Stimulated activated CD8-positive, alpha-beta memory T cell treated with anti-CD3 and anti-CD28 coated beads, Interleukin-15, amount 100 ng/mL, for 4 hours (primary cell): ENCODE measurements around the gene XYLB.

Source experiments
- DNase-seq, 2 donors: peaks; one replicate each; pipeline ENCODE4 v3.0.0-alpha.2; 2020; ENCODE audit warnings: low read depth in 2 of 2

XYLB gene

DNA sequence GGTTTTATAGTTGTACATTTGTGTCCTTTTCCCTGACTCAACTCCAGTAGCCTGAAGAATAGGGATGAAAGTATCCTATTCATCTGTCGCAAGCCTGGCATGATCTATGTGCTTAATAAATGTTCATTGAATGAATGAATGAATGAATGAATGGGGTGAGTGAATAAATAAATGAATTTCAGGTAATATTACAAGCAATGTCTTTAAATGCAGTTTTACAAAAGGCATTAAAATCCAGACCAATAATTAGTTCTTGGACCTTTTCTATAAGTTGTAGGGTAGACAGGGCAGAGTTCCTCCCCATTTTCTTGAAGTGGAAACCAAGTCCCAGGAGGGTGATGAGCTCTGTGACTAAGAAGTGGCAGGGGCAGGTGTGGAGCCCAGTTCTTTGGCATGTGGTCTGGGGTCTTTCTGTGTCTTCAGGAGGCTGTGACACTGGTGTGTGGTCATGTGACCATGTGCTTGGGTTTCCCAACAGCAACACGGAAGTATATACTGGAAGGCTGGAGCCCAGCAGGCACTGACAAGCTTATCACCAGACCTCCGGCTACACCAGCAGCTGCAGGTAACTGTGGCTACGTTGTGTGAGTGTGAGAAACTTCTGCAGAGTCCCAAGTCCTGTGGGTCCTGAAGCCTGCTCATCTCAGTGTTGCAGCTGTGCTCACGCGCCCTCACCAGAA lies 18.3 kb downstream of the XYLB start:
- no peak for DNase-seq

DNA sequence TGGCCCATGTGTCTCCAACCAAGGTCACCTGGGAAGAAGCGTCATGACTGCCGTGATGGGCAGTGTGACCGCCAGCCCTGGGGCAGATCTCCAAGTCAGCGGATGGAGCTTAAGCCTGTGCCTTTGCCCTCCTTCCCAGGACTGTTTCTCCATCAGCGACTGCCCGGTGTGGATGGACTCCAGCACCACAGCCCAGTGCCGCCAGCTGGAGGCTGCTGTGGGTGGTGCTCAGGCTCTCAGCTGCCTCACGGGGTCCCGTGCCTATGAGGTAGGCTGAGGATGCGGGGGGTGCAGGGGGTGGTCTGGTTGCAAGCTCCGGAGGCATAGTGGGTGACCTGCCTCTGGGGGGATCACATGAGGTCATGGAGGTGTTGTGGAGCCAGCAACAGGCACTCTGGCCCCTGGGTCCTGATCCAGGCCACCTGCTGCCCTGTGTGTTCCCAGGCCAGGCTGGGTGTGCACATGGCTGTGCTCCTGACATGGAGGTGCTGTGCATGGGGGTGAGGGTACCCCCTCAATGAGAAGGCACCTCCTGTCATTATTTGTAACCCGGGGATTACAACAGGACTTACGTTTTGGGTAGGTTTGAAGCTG lies 19.0 kb downstream of the XYLB start:
- no peak for DNase-seq

DNA sequence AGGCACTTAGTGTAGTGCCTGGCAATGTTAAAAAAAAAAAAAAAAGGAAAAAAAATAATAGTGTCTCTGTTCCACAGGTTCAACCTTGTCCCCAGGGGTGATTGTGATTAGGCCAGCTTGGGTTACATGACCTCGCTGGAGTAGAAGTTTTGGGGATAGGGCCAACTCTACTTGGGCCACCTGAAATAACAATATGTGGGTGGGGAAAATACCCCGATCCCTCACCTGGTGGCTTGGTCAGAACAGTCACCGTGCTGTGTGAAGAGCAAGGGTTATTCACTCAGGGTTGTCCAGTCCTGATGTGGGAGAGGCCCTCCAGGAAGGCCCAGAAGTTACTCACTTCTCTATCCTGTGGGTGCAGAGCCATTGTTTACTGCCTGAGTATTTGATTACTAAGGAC lies 19.5 kb downstream of the XYLB start:
- DNase-seq, result no peak

DNA sequence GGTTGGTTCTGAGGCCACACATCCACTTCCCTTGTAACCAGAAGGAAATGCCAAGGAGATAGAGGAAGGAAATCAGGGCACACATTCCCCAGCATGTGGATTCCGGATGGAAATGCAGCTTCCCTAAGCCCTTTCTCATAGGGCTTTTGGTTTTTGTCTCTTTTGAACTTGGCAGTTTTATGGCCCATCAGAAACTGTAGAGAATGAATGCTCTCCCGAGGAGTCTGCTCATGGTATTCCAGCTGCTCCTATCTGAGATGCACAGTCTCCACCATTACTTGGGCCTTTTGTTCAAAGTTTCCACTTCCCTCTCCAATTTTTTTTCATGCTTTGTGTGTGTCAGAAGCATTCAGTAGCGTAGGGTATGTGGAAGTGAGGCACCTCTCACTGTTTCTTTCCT lies 21.2 kb downstream of the XYLB start:
- no peak for DNase-seq

DNA sequence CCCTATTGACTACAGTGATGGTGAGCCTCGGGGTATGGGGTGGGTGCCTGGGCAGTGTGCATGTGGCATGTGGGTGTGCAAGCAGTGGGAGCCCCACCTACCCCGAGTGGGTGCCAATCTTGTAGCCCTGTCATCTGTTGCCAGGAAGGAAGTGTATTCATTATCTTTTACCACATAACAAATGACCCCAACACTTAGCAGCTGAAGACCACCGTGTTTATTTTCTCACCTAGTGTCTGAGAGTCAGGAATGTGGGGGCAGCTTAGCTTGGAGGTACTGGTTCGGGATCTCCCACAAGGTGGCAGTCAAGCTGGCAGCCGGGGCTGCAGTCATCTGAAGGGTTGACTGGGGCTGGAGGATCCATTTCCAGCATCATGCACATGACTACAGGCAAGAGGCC lies 21.7 kb downstream of the XYLB start:
- DNase-seq, result no peak

DNA sequence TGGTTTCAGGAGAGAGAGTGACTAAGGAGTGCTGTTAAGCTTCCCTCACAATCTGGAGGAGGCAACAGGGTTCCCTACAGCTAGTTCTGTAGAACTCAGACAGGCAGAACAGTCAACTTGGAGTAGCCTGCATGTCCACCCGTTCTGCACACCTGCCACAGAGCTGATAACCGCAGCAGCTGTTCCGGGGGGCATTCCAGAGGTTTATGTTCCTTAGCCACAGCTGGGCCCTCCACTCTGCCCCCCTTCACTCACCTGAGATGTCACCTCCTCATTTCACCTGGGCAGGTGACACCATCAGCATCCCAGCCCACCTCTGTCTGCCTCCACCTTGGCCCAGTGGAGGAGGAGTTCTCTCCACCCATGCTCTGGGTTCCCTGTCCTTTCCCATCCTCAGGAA lies 22.6 kb downstream of the XYLB start:
- no peak for DNase-seq

DNA sequence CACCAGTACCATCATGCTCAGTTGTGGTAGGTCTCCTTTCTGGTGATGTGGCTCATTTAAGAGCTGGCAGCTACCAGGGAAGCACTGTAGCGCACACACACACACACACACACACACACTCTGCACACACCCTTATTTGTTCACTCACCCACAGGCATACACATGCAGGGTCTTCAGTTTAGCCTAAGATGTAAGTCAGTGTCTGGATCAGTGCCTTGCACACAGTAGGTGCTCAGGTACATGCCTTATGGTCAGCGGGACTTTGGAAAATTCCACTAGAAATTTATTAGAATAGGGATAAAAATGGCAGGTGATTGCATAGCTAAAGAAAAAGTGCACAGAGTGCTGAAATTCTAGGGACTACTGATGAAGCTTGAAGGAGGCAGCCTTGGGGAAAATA lies 23.6 kb downstream of the XYLB start:
- DNase-seq, result no peak

DNA sequence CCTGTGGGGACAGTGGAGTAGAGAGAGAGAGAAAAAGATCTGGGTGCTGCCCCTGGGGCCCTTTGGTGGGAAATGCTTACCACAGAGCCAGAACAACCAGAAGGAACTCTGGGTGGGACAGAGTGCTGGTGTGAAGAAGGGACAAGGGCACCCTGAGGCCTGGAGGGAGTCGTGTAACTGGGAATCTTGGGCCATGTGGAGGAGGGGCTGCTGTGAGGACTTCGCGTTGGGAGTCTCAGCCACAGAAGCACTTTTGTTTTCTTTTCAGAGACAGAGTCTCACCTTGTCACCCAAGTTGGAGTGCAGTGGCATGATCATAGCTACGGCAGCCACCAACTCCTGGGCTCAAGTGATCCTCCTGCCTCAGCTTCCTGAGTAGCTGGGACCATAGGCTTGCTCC lies 24.3 kb downstream of the XYLB start:
- no peak for DNase-seq

DNA sequence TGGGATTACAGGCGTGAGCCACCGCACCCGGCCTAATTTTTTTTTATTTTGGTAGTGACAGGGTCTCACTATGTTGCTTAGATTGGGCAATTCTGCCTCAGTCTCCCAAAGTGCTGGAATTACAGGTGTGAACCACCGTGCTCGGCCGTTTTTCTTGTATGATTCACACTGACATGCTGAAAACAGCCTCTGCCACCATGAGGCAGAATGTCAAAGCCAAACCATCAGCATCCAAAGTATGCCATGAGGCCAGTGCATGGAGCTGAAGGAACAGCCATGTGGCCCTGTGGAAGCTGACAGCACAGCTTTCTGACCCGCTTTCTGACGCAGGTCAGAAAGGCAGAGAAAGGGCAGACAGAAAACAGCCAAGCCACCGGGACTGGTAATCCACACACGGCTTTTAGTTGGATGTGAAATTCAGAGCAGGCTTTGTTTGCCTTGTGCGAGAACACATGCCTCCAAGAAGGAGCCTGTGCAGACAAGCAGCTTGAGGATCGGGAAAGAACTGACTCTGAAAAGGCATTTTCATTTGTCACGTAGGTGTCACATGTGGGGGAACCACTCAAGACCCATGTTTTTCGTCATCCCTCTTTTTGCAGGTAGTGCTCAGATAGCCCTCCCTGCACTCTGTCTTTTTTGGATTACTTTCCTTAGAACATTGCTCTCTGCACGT lies 25.1 kb downstream of the XYLB start:
- DNase-seq, result no peak

DNA sequence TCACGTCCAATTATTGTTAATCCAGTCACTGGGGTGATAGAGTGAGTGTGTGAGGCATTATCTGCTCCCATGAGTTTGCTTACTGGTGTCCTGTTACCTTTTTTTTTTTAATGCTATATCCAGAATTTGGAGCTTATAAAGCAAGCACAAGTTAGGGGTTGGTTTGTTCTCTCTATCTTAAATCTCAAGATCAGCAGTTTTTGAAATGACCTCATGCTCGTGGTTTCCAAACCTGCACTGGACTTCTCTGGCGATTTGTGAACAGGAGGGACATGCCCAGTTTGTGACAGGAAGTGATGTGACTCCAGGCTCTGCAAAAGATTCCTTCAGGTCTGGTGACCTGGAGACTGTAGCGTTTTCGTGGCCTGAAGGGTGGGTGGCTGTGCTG lies 25.6 kb downstream of the XYLB start:
- no peak for DNase-seq

DNA sequence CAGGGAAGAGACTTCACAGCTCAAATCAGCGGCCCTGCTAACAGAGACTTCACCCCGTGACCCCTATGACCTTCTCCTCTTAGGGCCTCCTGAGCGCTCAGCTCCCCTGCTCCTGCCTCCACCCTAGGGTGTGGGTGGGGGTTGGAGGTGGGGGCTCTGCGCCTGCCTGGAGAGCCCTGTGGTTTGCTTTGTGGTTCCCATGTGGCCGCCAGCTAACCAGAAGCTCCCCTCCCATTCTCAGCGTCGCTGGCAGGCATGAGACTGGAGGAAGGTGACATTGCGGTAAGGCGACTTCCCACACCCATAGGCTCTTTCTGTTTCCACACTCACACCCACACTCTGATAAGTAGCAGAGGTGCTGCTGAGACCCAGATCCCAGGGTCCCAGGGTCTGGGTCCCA lies 27.6 kb downstream of the XYLB start:
- DNase-seq, result no peak

DNA sequence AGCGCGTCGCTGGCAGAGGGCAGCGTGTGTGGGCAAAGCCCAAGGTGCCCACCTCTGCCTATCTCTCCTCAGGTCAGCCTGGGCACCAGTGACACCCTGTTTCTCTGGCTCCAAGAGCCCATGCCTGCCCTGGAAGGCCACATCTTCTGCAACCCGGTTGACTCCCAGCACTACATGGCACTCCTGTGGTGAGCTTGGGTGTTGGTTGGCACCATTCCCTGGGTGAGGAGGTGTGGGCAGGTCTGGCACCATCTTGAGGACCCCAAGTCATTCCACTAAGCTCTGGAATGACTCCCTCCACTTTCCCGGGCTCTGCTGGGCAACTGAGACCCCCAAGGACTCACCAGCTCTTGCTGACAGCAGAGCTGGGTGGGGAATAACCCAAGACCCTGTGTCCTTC lies 28.5 kb downstream of the XYLB start:
- DNase-seq, result no peak

DNA sequence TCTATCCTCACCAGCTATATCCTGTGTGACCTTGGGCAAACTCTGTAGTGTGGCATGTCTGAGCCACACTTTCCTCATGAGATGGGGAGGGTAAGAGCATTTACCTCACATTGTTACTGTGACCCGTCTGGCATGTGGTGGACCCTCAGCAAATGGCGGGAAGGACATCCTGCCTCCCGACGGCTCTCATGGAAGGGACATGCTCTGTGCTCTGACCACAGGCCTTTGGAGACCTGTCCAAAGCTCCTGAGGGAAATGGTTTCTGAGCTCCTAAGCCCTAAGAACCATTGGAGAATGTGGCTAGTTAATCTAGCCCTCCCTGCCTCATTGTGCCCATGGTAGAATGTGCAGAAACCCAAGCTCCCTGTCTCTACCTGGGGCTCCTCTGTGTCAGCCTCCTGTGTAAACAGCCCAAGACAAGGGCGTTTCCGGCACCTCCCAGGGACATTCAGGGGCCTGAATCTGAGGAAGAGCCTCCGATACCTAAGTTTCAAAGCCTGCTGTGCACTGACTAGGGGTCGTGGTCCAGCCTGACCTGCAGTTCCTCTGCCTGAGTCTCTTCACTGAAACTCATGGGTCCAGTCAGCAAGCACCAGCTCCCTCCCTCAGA lies 29.0 kb downstream of the XYLB start:
- no peak for DNase-seq

DNA sequence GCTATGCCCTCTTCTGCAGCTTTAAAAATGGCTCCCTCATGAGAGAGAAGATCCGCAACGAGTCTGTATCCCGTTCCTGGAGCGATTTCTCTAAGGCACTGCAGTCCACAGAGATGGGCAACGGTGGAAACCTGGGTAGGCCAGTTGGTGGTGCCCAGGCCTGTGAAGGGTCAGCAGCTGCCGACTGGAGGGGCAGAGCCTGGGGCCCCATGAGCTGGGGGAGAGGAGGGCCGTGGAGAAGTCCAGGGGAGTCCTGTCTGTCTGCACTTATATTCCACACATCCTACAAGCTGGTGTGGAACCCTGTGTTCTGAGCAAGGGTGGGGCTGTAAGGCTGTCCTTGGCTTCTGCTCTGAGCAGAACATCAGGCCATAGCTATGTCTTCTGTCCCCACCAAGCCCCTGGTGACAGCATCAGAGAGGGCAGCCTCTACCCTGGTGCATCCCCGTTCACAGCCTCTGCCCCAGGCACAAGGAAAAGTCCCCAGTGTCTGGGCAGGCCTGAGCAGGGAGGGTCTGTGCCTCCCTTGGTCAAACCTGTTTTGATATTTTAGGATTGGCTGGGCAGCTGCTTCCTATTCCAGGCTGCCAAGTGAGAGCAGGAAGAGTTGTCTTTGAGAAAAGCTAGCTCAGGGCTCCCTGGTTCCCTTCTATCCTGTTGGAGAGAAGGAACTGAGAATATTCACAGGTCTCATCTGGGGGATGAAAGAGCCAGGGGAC lies 29.7 kb downstream of the XYLB start:
- no peak for DNase-seq

DNA sequence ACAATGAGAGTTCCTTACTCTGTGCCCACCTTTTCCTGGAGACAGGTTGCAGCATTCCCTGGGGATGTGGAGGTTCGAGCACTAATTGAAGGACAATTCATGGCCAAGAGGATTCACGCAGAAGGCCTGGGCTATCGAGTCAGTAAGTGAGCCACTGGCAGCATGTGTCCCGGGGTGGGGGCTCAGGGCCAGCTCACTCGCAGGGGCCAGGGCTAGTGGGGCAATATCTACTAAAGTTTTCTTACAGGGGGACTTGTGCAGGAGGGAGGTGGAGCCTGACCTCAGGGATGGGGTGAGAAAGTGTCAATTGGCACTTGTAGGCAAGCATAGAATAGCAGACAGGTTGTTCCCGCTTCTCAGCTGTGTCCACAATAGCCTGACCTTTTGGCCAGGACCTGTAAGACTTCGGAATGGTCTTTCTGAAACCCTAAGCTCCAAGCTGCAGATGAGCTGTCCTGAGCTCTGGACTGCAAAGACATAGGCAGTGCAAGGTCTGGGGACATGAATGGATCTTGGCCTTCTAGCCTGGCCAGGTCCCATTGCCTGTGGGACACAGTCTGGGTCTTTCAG lies 32.7 kb downstream of the XYLB start:
- no peak for DNase-seq

DNA sequence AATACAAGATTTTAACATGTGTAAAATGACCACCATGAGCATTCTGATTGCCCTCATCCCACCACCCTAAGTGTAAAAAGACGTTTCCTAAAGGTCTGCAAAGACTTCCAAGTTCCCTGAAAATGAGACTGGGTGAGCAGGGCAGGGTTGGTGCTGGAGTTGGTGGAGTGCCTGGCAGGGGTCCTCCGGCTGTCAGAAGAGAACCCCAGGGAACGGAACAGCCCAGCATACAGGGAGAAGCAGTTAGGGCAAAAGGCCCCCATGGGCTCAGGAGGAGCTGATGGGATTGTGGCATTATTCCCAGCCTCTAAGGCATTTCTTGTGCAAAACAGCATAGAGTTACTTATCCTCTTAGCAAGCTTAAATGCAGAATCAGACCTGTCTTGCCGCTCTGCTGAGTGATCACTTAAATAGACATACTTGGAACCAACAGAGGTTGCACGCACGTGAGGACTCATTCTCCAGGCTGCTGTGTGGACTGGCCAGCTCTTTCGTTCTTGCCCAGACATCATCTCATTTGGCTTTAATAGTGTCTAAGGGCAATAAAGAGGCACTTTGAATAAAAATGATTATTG lies 36.0 kb downstream of the XYLB start:
- DNase-seq, result no peak

DNA sequence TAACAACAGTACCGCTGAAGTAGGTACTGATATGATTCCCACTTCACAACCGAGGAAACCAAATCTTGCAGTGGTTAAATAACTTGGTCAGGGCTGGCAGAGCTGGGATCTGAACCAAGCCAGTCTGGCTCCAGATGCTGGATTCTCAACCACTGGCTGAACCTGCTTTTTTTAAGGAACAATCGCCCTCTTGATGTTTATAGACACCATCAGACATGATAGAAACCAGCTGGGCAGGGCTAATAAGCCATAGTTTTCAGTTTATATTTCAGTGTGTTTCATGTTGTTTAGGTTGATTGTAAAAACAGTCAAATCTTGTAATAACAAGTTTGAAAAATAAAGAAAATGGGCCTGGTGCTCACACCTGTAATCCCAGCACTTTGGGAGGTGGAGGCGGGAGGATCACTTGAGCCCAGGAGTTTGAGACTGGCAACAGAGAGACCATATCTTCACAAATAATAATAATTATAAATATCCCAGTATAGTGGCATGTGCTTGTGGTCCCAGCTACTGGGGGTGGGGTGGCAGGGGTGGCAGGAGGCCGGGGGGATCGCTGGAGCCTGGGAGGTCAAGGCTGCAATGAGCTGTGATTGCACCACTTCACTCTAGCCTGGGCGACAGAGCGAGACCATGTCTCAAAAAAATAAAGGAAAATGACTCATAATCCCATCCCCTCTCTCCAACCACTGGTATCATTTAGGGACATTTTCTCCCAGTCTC lies 36.7 kb downstream of the XYLB start:
- no peak for DNase-seq

DNA sequence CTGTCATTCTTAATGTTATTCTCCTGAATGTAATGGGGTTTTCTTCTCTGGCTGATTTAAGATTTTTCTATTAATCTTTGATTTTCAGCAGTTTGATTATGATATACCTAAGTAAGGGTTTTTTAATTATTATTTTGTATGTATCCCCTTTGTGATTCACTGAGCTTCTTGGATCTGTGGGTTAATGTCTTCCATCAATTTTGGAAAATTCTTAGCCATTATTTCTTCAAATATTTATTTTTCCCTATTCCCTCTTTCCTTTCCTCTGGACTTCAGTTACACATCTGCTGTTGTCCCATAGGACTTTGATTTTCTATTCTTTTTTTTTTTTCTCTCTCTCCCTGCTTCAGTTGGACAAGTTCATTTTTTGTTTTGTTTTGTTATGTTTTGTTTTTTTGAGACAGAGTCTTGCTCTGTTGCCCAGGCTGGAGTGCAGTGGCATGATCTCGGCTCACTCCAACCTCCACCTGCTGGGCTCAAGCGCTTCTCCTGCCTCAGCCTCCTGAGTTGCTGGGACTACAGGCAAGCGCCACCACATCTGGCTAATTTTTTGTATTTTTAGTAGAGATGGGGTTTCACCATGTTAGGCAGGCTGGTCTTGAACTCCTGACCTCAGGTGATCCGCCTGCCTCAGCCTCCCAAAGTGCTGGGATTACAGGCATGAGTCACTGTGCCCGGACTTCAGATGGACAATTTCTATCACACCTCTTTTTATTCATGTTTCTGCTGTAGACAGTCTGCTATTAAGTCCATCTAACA lies 40.6 kb downstream of the XYLB start:
- DNase-seq, result no peak

DNA sequence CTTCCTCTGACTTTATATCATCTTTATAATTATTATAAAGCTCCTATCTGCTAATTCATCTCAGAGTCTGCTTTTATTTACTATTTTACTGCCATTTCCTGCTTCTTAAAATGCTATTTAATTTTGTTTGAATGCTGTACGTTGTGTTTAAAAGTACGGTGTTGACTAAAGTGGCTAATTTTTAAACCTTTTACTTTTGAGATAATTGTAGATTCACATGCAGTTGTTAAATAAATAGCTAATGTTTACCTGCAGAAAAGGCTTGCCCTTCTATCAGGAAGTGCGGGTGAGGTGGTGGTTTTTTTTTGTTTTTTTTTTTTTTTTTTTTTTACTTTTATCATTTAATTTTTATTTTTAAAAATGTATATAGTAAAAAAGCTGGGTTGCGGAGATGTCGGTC lies 41.3 kb downstream of the XYLB start:
- DNase-seq, result no peak

DNA sequence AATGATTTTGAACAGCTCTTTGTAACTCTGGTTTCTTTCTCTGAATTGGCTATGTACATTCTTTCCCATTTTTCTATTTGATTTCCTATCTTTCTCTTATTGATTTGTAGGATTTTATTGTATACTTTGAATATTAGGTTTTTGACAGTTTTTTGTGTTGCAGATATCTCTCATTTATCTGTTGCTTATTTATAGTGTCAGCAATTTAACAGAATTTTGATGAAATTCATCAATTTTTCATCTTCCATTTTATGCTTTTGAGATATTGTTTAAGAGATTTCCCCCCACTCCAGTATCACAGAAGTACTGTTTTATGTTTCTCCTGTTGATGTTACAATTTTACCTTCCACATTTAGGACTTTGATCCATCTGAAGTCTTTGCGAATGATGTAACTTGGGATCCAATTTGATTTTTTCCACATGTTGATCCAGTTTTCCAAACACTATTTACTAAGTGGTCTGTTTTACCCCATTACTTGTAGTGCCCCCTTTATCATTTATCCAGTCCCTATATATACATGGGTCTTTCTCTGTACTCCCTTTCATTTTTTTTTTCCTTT lies 46.1 kb downstream of the XYLB start:
- DNase-seq, result no peak
